Skeletal muscle satellite cell (primary cell): Measurements from ENCODE around the gene APOL6.
A peak's percentile ranks its signal among the peaks of the same experiment; 100 is the strongest.
"Not testable (repeated sequence)": the region's sequence is repeated elsewhere in the genome, so short reads cannot be mapped to it uniquely, and the experiment has no call there.

ENCODE experiments used
- H3K27me3 ChIP-seq: 2 replicates; pipeline ENCODE4 v1.7.0; 2013; ENCODE audit warnings: low read length; ENCODE audit not compliant: control insufficient read depth, insufficient read depth
- H3K36me3 ChIP-seq: 2 replicates; pipeline ENCODE4 v1.7.0; 2013; ENCODE audit warnings: mild to moderate bottlenecking, control low read depth, low read length; ENCODE audit not compliant: insufficient read depth
- H3K4me1 ChIP-seq: 2 replicates; pipeline ENCODE4 v1.7.0; 2013; ENCODE audit warnings: low read length; ENCODE audit not compliant: control insufficient read depth, insufficient read depth
- H3K4me2 ChIP-seq: 2 replicates; pipeline ENCODE4 v1.7.0; 2013; ENCODE audit warnings: mild to moderate bottlenecking, low read length
- H3K4me3 ChIP-seq: 2 replicates; pipeline ENCODE4 v1.7.0; 2013; ENCODE audit warnings: low read length
- H3K9ac ChIP-seq: 2 replicates; pipeline ENCODE4 v1.7.0; 2013; ENCODE audit warnings: mild to moderate bottlenecking, low read depth, low read length, moderate library complexity
- H3K9me3 ChIP-seq: replicated peaks from 2 replicates; pipeline ENCODE4 v1.7.0; 2013; ENCODE audit warnings: mild to moderate bottlenecking, control low read depth, low read length

Gene APOL6

DNA sequence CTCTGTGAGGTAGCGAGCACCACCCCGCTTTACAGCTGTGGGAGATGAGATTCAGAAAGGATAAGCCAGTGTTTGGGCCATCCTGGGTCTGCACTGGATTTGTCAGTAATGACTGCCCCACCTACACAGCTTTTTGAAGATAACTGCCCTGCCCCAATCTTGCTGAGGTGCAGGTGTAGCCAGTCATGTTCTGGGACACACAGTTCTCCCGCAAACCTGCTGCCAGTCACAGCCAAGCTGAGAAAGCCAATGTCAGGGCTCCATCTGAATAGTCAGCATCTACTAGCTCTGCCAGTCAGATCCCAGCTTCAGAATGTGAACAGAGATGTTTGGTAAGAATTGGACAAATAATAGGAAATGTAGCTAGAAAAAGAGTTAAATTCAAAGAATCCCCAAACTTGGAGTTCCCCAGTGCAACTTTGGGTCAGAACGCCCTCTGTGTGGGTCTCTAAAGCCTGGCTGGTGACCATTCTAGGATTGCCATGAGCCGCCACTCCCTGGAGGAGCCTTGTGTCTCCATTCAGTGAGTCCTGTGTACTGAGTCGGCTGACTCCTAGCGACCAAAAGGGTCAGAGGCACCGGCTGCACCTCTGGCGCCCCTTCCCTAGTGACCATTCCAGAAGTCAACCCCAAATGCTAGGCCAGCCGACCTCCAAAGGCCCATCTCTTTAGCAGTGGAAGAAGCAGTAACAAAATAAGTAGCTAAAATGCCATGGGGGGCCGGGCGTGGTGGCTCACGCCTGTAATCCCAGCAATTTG lies 28.7 kb upstream of the APOL6 start:
- Histone ChIP-seq H3K4me2 (no peak overlapping the region), H3K4me1 (no peaks in the 10 kb centered on the region), H3K9ac (no peak overlapping the region), H3K36me3 (no peaks in the 10 kb centered on the region), H3K9me3 (no peaks in the 10 kb centered on the region), H3K4me3 (no peak overlapping the region), H3K27me3 (peaks cover 28% of the 10 kb centered on the region)

DNA sequence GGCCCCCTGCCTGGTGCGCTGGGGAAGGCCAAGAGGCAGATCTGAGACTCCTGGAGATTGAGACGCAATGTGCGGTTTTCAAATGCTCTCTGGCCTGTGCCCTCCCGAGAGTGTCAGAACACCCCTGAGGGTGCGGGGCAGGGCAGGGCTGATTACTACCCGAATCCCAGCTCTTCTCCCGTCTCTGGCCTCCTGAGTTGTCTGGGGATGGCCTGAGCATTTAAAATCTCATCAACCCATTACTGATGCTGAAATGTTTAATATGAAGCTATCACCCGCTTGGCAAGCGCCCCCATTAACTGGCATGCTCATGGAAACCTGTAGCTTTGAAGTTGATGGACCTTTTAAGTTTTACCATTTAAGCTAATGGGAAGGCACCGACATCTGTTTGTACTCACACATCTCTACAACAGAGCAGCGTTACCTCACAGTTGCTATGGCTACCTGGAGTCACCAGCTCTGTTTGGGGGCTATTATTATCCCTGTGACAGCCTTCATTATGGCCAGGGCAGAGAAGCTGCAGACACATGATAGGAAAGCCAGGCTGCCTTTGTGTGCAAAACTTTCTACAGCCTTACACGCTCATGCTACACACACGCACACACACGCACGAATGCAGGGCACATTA lies 27.5 kb upstream of the APOL6 start:
- Histone ChIP-seq H3K4me1 (no peaks in the 10 kb centered on the region), H3K27me3 (peaks cover 25% of the 10 kb centered on the region), H3K9ac (no peak overlapping the region), H3K4me2 (no peak overlapping the region), H3K36me3 (no peaks in the 10 kb centered on the region), H3K9me3 (no peaks in the 10 kb centered on the region), H3K4me3 (no peak overlapping the region)

DNA sequence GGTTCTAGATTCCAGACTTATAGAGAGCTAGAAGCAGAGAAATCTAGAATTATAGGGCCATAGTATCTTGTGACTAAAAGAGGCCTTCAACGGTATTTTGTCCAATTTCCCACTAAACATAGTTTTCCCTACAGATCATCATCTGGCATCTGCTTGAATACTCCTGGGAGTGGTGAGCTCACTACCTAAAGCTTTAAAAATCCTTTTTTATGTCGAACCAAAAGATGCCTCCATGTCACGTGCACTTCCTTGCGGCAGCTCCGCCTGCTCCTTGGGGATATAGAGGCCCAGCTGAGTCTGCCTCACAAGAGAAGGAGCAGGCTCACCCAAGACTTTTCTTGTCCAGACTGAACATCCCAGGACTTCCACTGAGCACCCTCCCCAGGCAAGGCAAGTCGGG lies 26.8 kb upstream of the APOL6 start:
- Histone ChIP-seq H3K9me3 (no peaks in the 10 kb centered on the region), H3K36me3 (no peaks in the 10 kb centered on the region), H3K27me3 (peaks cover 19% of the 10 kb centered on the region), H3K4me3 (no peak overlapping the region), H3K4me2 (no peak overlapping the region), H3K4me1 (no peaks in the 10 kb centered on the region), H3K9ac (no peak overlapping the region)

DNA sequence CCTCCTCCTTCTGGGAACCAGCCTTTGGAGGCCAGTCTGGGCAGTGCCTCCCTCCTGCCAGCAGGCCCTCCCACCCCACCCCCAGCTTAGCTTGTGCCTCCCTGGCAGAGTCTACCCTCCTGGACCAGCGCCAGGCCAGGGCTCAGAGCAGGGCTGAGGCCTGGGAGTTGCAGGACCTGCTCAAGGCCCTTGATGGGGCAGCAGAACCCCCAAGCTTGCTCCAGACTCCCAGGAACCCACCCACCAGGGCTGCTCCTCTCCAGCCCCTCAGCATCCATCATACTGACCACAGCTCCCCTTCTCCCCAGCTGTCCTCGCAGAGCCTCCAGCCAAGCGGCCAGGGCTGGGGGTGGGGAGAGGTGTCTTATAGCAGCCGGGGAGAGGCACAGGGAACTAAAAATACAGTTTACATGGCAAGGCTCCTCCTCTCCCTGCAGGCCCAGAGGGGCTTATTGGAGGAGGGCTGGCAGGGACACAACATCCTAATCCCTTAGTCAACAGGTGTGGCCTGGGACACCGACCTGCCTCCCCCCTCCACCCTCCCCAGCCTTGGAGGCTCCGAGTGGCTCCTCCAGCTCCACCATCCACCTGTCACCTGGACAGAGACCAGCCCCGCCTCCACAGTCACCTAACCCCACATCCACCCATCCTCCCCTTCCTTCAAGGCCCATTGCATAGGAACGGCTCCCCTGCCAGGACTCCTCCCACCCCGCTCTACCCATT lies 25.9 kb upstream of the APOL6 start:
- Histone ChIP-seq H3K4me1 (peaks cover 2% of the 10 kb centered on the region), H3K27me3 (peaks cover 13% of the 10 kb centered on the region), H3K9ac (no peak overlapping the region), H3K4me2 (no peak overlapping the region), H3K9me3 (no peaks in the 10 kb centered on the region), H3K4me3 (no peak overlapping the region), H3K36me3 (no peaks in the 10 kb centered on the region)

DNA sequence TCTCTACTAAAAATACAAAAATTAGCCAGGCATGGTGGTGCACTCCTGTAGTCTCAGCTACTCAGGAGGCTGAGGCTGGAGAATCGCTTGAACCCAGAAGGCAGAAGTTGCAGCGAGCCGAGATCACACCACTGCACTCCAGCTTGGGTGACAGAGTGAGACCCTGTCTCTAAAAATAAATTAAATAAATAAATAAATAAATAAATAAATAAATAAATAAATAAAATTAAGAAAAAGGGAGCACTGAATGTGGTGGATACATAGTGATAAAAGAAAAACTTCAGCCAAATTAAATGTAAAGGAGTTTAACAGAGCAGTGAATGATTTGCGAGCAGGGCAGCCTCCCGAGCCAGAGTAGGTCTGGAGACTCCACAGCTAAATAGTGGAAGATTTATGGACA lies 24.4 kb upstream of the APOL6 start:
- not testable (repeated sequence) for H3K4me2 ChIP-seq, H3K9me3 ChIP-seq, H3K27me3 ChIP-seq, H3K36me3 ChIP-seq, H3K4me3 ChIP-seq, H3K9ac ChIP-seq
- peaks cover 12% of the 10 kb centered on the region for H3K4me1 ChIP-seq

DNA sequence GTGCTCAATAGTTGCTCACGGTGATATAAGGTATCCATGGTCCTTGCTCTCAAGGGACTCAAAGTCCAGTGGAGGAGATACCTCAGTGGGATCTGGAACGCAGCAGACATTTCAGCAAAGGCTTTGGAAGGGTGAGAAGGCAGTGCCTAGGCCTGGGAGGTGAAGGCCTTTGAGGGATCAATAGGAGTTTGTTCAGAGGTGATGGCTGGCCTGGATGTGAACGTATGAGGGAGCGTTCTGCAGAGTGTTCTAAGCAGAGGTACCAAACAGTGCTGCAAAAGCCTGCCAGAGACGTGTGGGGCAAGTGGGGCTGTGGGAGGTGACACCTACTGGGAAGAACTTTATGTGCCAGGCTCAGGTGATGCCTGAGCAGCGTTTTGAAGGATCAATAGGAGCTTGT lies 23.7 kb upstream of the APOL6 start:
- H3K27me3 ChIP-seq: no peaks in the 10 kb centered on the region
- peaks cover 18% of the 10 kb centered on the region for H3K4me1 ChIP-seq
- H3K4me2 ChIP-seq: no peak overlapping the region
- no peak overlapping the region for H3K4me3 ChIP-seq
- H3K9me3 ChIP-seq: no peaks in the 10 kb centered on the region
- H3K36me3 ChIP-seq: no peaks in the 10 kb centered on the region
- H3K9ac ChIP-seq: no peak overlapping the region

GRCh38 chr22:35625763-35626432 lies 22.3 kb upstream of the APOL6 start:
- Histone ChIP-seq H3K4me2 (no peak overlapping the region), H3K9me3 (no peaks in the 10 kb centered on the region), H3K4me3 (no peak overlapping the region), H3K9ac (no peak overlapping the region), H3K36me3 (no peaks in the 10 kb centered on the region), H3K27me3 (no peaks in the 10 kb centered on the region), H3K4me1 (peaks cover 25% of the 10 kb centered on the region)

GRCh38 chr22:35627267-35628041 lies 20.8 kb upstream of the APOL6 start:
- peak overlapping the region; percentile 96 for H3K4me2 ChIP-seq
- H3K27me3 ChIP-seq: no peaks in the 10 kb centered on the region
- H3K9me3 ChIP-seq: no peaks in the 10 kb centered on the region
- H3K9ac ChIP-seq: peak overlapping the region; percentile 84
- peak overlapping the region; percentile 78 for H3K4me3 ChIP-seq
- H3K4me1 ChIP-seq: peaks cover 25% of the 10 kb centered on the region
- H3K36me3 ChIP-seq: no peaks in the 10 kb centered on the region

- no peaks in the 10 kb centered on the region for H3K9me3 ChIP-seq
- H3K27me3 ChIP-seq: no peaks in the 10 kb centered on the region
- peaks cover 25% of the 10 kb centered on the region for H3K4me1 ChIP-seq
- no peak overlapping the region for H3K4me3 ChIP-seq
- peak overlapping the region; percentile 73 for H3K4me2 ChIP-seq
- peak overlapping the region; percentile 76 for H3K9ac ChIP-seq
- no peaks in the 10 kb centered on the region for H3K36me3 ChIP-seq
These were observed 19.5 kb upstream of the APOL6 start for GRCh38 chr22:35628732-35629131.

- Histone ChIP-seq H3K4me2 (peak overlapping the region; percentile 73), H3K9me3 (no peaks in the 10 kb centered on the region), H3K9ac (peak overlapping the region; percentile 76), H3K4me3 (peak overlapping the region; percentile 32), H3K4me1 (peaks cover 25% of the 10 kb centered on the region), H3K27me3 (no peaks in the 10 kb centered on the region), H3K36me3 (no peaks in the 10 kb centered on the region)
These were observed 18.6 kb upstream of the APOL6 start for GRCh38 chr22:35629406-35630216.
